OCI-LY3 (cell line): ENCODE measurements around the gene BRAF.

Source experiments
- CTCF ChIP-seq: fragments of 200-600, 300-600 bp; sonication (generic); IDR thresholded peaks from 2 replicates; pipeline ENCODE4 v1.5.1; 2014; ENCODE audit warnings: antibody characterized with exemption, low read length, low read depth
- EZH2phosphoT487 ChIP-seq: fragments of 200-600 bp; shearing (Covaris generic); IDR thresholded peaks from 2 replicates; pipeline ENCODE4 v1.6.1; 2018; ENCODE audit warnings: antibody characterized with exemption, mixed run types, low read depth

GRCh38 chr7:140972344-140972743, 47.6 kb upstream of the BRAF start:
- TF ChIP-seq CTCF (no peak), EZH2phosphoT487 (no peak)
